TTC549 (cell line): Measurements from ENCODE around the gene MISFA.
"Not testable (repeated sequence)": the region's sequence is repeated elsewhere in the genome, so short reads cannot be mapped to it uniquely, and the experiment has no call there.

Experiments
- FAIRE-seq: peaks from 2 replicates; lab custom pipeline; 2012; peaks lifted over from hg19 to GRCh38; lab: Jason Lieb, UNC

Gene MISFA

GRCh38 chr11:18599739-18600230 is at the start of gene MISFA:
TSS of gene MISFA (plus strand) at chr11:18599789. CDS start at chr11:18599929, 140 bp downstream.
- FAIRE-seq = no peak

DNA sequence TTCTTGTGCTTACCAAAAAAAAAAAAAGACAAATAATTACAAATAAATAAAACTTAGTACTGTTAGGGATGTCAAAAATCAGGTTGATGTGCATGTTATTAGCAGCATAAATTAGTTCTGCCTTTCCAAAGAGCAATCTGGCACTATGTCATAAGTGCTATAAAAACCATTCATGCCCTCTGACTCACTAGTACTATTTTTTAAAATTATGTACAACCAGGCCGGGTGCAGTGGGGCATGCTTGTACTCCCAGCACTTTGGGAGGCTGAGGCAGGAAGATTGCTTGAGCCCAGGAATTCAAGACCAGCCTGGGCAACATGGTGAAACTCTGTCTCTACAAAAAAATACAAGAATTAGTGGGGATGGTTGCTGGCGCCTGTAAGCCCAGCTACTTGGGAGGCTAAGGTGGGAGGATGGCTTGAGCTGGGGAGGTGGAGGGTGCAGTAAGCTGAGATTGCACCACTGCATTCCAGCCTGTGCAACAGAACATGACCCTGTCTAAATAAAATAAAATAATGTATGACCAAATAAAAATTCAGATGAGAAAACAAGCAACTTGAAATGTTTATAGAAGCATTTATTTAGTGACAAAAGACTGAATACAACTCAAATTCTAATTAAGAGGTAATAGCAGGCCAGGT is 36.4 kb upstream of the MISFA start:
- no peak for FAIRE-seq

DNA sequence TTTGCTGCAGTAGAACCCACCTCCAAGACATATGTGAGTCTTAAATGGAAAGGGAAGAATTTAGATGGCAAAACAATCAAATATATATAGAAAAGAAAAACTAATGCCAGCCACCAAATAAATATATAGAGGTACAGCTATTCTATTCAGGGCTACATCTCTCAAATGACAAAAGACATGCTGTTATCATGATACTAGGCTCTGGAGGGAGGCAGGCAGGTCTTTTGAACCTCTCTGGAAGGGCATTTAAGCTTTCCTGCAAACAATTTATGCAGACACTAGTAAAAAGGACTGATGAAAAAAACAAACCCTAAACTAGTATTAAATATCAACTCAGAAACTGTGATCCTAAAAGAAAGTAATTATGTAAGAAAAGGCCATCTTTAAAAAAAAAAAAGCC is 35.4 kb upstream of the MISFA start:
- no peak for FAIRE-seq

DNA sequence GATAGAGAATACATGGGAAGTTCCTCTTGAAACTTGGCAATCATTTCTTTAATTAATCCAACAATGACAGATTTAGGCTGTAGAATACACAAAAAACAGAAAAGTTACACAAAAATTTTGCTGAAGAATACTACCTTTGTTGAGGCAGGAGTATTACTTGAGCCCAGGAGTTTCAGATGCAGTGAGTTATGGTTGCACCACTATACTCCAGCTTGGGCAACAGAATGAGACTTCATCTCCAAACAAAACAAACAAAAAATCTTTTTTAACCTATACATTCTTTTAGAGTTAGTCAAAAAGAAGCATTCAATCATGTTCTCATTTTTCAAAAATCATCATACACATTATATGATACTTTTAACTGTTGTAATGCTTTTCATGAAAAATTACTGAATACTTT is 33.2 kb upstream of the MISFA start:
- FAIRE-seq = no peak

DNA sequence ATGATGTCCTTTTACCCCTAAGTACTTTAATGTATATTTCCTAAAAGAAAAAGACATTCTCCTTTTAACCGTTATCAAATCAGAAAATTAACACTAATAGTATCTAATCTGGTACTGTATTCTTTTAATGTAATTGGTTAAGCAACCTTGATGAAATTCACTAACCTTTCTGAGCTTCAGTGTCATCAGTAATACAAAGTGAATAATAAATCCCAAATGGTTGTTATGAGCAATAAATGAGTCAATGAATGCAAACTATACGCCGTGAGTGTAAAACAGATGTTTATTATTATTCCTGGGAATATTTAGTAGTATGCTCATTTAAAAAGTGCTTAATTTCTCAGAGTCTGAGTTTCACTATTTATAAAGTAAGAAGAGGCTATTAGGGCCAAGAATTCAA is 32.5 kb upstream of the MISFA start:
- FAIRE-seq = no peak

GRCh38 chr11:18575361-18575760 is 24.2 kb upstream of the MISFA start:
- no peak for FAIRE-seq

DNA sequence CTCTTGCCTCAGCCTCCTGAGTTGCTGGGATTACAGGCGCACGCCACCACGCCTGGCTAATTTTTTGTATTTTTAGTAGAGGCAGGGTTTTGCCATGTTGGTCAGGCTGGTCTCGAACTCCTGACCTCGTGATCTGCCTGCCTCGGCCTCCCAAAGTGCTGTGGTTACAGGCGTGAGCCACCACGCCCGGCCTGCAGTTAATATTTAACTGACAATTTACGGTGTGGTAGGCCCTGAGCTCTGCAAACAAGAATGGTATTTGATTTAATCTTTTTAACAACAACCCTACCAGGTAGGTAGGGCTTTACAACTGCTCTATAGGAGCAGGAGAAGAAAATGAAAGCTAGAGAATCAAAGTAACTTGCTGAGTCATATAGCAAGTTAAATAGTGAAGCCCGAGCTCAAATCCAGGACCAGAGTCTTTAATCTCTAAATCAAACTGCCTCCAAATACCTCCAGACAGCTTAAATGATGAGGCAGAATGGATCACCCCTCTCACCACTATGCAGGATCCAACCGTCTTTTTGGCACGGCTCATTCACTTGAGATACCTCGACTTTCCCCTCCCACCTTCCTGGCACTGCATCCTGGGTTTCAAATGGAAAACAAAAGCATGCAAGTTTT is 20.5 kb upstream of the MISFA start:
- no peak for FAIRE-seq

DNA sequence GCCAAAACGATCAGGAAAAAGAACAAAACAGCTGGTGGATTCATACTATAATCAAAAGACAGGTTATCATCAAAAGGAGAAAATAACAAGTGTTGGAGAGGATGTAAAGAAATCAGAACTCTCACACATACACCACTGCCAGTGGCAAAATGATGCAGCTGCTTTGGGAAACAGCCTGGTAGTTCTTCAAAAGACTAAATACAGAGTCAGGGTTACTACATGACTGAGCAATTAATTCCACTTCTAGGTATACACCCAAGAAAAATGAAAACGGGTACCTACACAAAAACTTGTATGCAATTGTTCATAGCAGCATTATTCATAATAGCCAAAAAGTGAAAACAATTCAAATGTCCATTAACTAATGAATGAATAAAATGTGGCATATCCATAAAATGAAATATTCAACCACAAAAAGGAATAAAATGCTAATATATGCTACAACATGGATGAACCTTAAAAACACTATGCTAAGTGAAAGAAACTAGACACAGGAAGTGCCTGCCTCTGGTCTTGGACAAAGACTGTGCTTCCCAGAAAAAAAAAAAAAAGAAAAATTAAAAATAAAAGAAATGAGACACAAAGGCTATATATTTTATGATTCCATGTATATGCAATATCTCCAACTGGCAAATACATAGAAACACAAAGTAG is 19.3 kb upstream of the MISFA start:
- FAIRE-seq = no peak

- FAIRE-seq = no peak
These were observed 17.8 kb upstream of the MISFA start for GRCh38 chr11:18581825-18582224.

DNA sequence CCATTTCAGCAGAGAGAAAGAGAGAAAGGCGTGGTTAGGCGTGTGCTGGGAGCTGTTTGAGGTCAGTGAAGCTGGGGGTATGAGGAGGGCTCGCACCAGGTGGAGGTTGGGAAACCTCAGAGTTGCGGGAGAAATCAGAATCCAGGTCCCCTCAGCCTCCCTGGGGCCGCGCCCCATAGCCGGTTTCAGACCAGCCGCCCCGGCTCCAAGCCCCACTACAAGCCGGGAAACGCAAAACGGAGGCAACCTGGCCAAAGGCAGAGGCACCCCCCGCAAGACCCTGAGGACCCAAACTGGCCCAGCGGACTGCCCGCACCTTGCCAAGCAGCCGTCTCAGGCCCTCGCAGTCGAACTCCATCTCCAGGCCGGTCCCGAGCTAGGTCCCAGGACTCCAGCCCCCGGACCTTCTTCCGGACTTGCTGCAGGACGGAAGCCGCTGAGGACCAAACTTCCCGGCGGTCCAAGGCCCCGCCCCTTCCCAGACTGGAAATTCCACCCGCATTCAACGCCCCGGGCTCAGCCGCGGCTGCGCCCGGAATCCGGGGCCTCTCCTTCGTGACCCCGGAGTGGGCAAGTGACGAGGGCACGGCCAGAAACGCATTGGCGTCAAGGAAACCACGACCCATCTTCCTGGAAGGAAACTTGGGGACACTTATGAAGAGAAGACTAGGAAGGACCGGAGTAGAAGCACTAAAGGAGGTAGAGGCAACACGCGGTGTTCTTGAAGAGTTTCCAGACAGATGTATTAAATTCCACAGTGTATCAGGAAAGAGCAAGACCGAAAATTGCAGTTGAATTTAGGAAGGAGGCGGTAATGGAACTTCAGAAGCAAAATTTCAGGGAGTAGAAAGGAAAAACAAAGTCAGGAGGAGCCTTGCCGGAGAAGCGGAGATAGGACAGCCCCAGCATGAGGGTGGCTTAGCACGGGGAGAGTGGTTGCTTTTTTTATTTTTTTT is 11.0 kb upstream of the MISFA start, which contains the start of gene UEVLD:
Gene UEVLD (minus strand): TSS at position 438 of the 956 bp plus-strand sequence. CDS start 80 bp downstream, at position 358.
- no peak for FAIRE-seq

GRCh38 chr11:18590571-18590970 is 9.0 kb upstream of the MISFA start:
- FAIRE-seq = no peak

- not testable (repeated sequence) for FAIRE-seq
These were observed 5.5 kb upstream of the MISFA start for GRCh38 chr11:18594088-18594487.

- FAIRE-seq = no peak
These were observed 4.4 kb upstream of the MISFA start for GRCh38 chr11:18594999-18595749.

DNA sequence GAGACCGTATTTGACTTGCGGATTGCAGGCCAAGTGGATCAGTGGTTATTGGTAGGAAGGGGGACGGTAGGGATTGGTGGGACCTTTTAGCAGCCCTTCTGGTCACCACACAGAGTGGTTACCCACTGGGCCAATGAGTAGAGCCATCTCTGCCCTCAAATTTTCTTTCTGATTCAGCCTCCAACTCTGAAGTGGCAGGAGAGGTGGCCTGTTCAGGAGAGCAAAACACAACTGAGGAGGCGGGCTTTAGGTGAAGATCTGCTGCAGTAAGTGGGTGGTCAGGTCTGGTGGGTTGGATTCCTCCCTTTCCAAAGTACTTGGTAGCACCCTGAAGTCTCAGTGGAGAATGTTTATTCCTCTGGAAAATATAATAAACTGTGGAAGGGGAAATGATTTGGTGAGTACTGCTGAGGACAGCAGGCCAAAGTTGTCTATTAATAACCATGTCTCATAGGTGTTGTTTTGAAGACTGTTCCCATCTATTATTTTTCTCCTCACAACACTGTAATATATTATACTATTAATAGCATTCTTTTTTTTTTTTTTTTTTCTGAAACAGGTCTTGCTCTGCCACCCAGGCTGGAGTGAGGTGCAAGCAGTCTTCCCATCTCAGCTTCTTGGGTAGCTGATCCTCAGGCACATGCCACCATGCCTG is 1.5 kb downstream of the MISFA start:
- FAIRE-seq = no peak

DNA sequence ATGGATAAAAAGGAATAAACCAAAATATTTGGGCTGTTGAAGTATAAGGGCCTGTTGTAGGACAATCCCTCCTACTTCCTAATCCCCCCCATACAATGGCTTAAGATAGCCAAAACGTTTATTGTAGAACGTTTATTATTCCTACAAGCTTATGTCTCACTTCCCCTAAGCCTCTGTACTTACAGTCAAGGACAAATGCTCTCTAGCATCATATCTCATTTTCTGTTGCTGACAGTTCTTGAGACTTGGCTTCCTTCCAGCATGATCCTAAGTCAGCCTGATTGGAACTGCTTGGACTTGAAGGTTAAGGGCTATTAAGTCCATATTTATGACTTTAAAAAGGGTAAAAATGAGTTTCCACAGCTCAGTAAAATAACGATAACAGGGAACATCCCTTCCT is 8.8 kb downstream of the MISFA start:
- no peak for FAIRE-seq

DNA sequence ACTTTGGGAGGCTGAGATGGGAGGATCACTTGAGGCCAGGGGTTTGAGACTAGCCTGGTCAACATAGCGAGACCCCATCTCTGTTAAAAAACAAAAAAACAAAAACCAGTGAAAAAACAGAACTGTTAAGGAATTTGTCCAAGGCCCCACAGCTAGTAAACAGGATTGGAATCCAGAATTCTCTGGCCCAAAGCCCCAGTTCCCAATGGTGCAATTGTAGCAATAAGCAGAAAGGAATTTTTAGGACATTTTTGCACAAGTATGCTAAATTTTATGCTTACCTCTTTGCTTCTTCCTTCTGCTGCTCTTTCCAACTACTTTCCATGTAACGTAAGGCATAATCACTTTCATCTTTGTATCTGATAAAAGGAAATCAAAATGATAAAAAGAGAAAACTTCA is 11.6 kb downstream of the MISFA start:
- no peak for FAIRE-seq

DNA sequence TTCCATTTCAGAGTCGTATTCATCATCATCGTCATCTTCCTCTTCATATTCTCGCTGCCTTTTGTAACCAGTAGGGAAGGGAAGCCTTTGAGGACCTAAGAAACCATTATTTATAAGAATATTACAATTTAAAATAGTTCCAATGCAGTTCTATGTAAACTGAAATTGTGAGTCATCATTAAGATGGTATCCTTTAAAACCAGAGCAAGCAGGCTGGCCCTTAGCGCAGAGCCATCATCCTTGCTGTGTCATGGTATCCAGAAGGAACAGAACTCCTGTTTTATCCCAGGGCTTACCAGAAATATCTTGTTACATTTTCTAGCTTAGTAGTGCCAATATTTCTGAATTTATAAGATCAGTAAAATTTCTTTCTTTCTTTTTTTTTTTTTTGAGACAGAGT is 12.8 kb downstream of the MISFA start:
- no peak for FAIRE-seq

- no peak for FAIRE-seq
These were observed 15.1 kb downstream of the MISFA start for GRCh38 chr11:18614667-18615066.

DNA sequence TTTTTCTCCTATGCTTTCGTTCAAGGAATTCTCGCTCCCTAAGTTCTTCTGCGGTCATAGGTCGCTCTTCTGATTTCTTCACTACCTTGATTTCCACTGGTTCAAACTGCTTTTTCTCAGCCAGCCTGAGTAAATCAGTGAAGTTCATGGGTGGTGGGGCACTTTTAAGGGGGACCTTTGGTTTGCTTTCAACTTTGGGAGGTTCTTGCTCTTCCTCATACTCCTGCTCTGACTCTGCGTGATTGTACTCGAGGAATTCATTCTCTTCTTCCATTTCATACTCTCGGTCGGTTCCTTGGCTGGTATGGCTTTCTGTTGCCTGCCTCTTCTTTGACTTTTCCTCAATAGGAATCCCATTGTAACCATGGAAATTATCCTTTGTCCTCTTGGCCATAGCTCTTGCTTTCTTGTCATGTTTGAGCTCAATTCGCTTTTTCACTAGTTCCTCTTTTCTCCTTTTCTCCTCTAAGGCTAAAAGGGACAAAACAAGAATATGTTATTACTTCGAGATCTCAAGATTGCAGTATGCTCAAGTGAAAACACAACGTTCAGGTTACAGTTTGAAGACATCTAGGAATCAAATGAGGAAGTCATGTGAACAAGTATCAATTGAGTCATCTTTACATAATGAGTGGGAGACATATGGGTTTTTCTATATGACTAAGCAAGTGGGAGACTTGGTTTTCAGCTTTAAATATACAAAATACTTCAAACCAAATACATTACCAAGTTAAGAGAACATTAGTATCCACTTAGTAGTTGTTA is 16.2 kb downstream of the MISFA start:
- no peak for FAIRE-seq

GRCh38 chr11:18617688-18618341 is 18.2 kb downstream of the MISFA start:
- no peak for FAIRE-seq
